K562 (cell line): ENCODE measurements around the gene DNMT3A. TPM values are rescaled to one million over a fixed set of nuclear protein-coding genes. Genes with fewer than 3 reads are reported as not detected.

Experiments
- ATF1 ChIP-seq, 2 experiments: fragments of 450-650 bp in 1 of 2; IDR thresholded peaks; 2 replicates each; pipeline ENCODE4 v1.6.1; 2016; ENCODE audit warnings: missing compliant biosample characterization in 1 of 2, missing genetic modification characterization in 1 of 2
- DNMT1 ChIP-seq: fragments of 450-650 bp; IDR thresholded peaks from 2 replicates; pipeline ENCODE4 v1.6.1; 2016; ENCODE audit warnings: antibody characterized with exemption, mild to moderate bottlenecking
- E2F6 ChIP-seq, 2 experiments: IDR thresholded peaks; 2 replicates each; pipeline ENCODE4 v1.6.1; 2011; ENCODE audit warnings: borderline replicate concordance in 1 of 2, control low read depth in 1 of 2, low read depth in 1 of 2, low read length in 1 of 2, mild to moderate bottlenecking in 1 of 2, mixed read lengths in 1 of 2, moderate library complexity in 1 of 2; ENCODE audit not compliant: insufficient read depth in 1 of 2, insufficient read length in 1 of 2, poor library complexity in 1 of 2, severe bottlenecking in 1 of 2; ENCODE audit errors: extremely low read depth in 1 of 2
- ELF2 ChIP-seq: fragments of 250-450 bp; sonication (Bioruptor Pico); IDR thresholded peaks from 2 replicates; pipeline ENCODE4 v1.5.0; 2021; ENCODE audit warnings: mild to moderate bottlenecking
- ILF3 ChIP-seq: fragments of 450-650 bp; IDR thresholded peaks from 2 replicates; pipeline ENCODE4 v1.6.1; 2018; ENCODE audit warnings: antibody characterized with exemption, mild to moderate bottlenecking, moderate library complexity, borderline replicate concordance
- MBD1 ChIP-seq: fragments of 250-450 bp; sonication (Bioruptor Pico); IDR thresholded peaks from 2 replicates; pipeline ENCODE4 v1.8.0; 2022; ENCODE audit warnings: inconsistent platforms
- MLLT1 ChIP-seq, 2 experiments: fragments of 450-650 bp; IDR thresholded peaks; 2 replicates each; pipeline ENCODE4 v1.6.1; 2016
- NCOA6 ChIP-seq: fragments of 450-650 bp; IDR thresholded peaks from 2 replicates; pipeline ENCODE4 v1.6.1; 2017; ENCODE audit warnings: mild to moderate bottlenecking
- NONO ChIP-seq, 2 experiments: fragments of 200-400 bp in 1 of 2; fragments of 450-650 bp in 1 of 2; formaldehyde crosslinking in 1 of 2; IDR thresholded peaks; 2 replicates each; pipeline ENCODE4 v1.6.1; 2017; ENCODE audit warnings: low read depth in 2 of 2, mild to moderate bottlenecking in 2 of 2, moderate library complexity in 2 of 2, low read length in 1 of 2
- POLR2A ChIP-seq: fragments of 450-650 bp; conservative IDR thresholded peaks from 2 replicates; pipeline ENCODE4 v1.6.1; 2016
- POLR2G ChIP-seq: fragments of 200-400 bp; formaldehyde crosslinking; IDR thresholded peaks from 2 replicates; pipeline ENCODE4 v1.6.1; 2017; ENCODE audit warnings: low read depth, mild to moderate bottlenecking, antibody characterized with exemption, low read length, moderate library complexity
- PRPF4 ChIP-seq: fragments of 200-400 bp; formaldehyde crosslinking; IDR thresholded peaks from one replicate; pipeline ENCODE4 v1.6.1; 2017; ENCODE audit warnings: low read length, low read depth, mild to moderate bottlenecking; ENCODE audit not compliant: insufficient read depth, poor library complexity, severe bottlenecking
- RREB1 ChIP-seq: fragments of 250-450 bp; sonication (Bioruptor Pico); IDR thresholded peaks from 2 replicates; pipeline ENCODE4 v1.4.0; 2020
- SMARCE1 ChIP-seq: fragments of 450-650 bp; IDR thresholded peaks from 2 replicates; pipeline ENCODE4 v1.7.1; 2016; ENCODE audit warnings: mild to moderate bottlenecking
- TAL1 ChIP-seq: fragments of 450-650 bp; IDR thresholded peaks from 2 replicates; pipeline ENCODE4 v1.6.1; 2016; ENCODE audit warnings: mild to moderate bottlenecking
- TRIM24 ChIP-seq, 2 experiments: fragments of 450-650 bp; IDR thresholded peaks; 2 replicates each; pipeline ENCODE4 v1.6.1; 2016
- ZNF165 ChIP-seq: fragments of 250-450 bp; sonication (Bioruptor Pico); IDR thresholded peaks from 2 replicates; pipeline ENCODE4 v1.4.0; 2020; ENCODE audit warnings: borderline replicate concordance
- polyA plus RNA-seq, 8 experiments: library from polyadenylated mRNA; depleted of rRNA in 4 of 8; stranded (reverse) in 5 of 8; unstranded in 3 of 8; fragments of >200 nt; fragmentation: Nextera tagmentation in 2 of 8; fragmentation: Illumina TruSeq in 1 of 8; extraction: Ambion mirVana in 2 of 8; extraction: Trizol in 1 of 8; gene quantifications; 2 replicates each; pipeline versions ENCODE4 v1.2.1 to v1.2.3, GENCODE V29; 2011 to 2014; ENCODE audit warnings: inconsistent platforms in 1 of 8, missing spikeins in 1 of 8
- total RNA-seq, 7 experiments: library from RNA; depleted of rRNA in 6 of 7; stranded (reverse); fragments of >200 nt in 6 of 7; fragmentation: Illumina TruSeq in 2 of 7; extraction: Trizol in 2 of 7; gene quantifications; 2 replicates each; pipeline versions ENCODE4 v1.2.1 to v1.2.3, GENCODE V29; 2011 to 2021; ENCODE audit warnings: low replicate concordance in 1 of 7

Gene DNMT3A
- total and polyA plus RNA-seq, 9 of the 15 experiments (the other 6 are each of a cell fraction or from before 2014, with no cell fraction given): 3.0 to 16.0 (median 6.1) TPM

- TF ChIP-seq SMARCE1: 0 out of 2 replicates have a peak, but pooled peaks have one; percentile 27
- no peak for TF ChIP-seq ATF1 (CRISPR knock-in tag; IDR thresholded peaks at IDR 0.05)
- no peak for TF ChIP-seq ATF1 (tag; IDR thresholded peaks at IDR 0.05)
- TF ChIP-seq NONO (IDR thresholded peaks at IDR 0.05; ENCODE audit: low read depth in 2 of 2, low read length in 1 of 2): no peak; a peak in 1 of 4 replicates
- TF ChIP-seq ILF3: no peak
- 0 out of 4 replicates have a peak, but pooled peaks of 1 of the 2 experiments have one; percentile 10 for TF ChIP-seq TRIM24 (IDR thresholded peaks at IDR 0.05)
- no peak for TF ChIP-seq DNMT1
- TF ChIP-seq ELF2 (CRISPR knock-in tag): no peak
- TF ChIP-seq POLR2A: peak; percentile 41
- peak; percentile 58 to 79 for TF ChIP-seq E2F6 (IDR thresholded peaks at IDR 0.05; ENCODE audit: borderline replicate concordance in 1 of 2, extremely low read depth in 1 of 2, insufficient read depth in 1 of 2, insufficient read length in 1 of 2, low read depth in 1 of 2, low read length in 1 of 2, poor library complexity in 1 of 2, severe bottlenecking in 1 of 2)
- no peak for TF ChIP-seq RREB1
- TF ChIP-seq PRPF4: no peak
- TF ChIP-seq ZNF165: no peak
- peak; percentile 78; the same call in 1 of the 2 replicates for TF ChIP-seq NCOA6
- no peak for TF ChIP-seq MLLT1 (IDR thresholded peaks at IDR 0.05)
- peak; percentile 73 for TF ChIP-seq POLR2G
- TF ChIP-seq MBD1 (CRISPR knock-in tag): no peak
- TF ChIP-seq TAL1: no peak
Measured at GRCh38 chr2:25251422-25252273, 90.1 kb downstream of the DNMT3A start (continued).
